GM13977 (cell line): Measurements from ENCODE around the gene LTV1.

Experiments used
- DNase-seq: peaks from one replicate; pipeline ENCODE4 v3.0.0; 2012; ENCODE audit warnings: low spot score
- CTCF ChIP-seq: IDR thresholded peaks from 2 replicates; pipeline ENCODE4 v1.5.1; 2012; ENCODE audit warnings: mild to moderate bottlenecking, control low read depth; ENCODE audit not compliant: insufficient read depth; ENCODE audit errors: extremely low read depth, missing control alignments
- in situ Hi-C: fragments of 300-500 bp; cut with MboI; formaldehyde crosslinking; loops from one replicate; pipeline ENCODE4 v1.12.0; 2022; ENCODE audit warnings: low sequenced_read_pairs, low pct_unique_long_range_greater_than_20kb, mixed read lengths, inconsistent platforms; ENCODE audit not compliant: unreplicated experiment

The LTV1 gene

GRCh38 chr6:143806282-143807102 lies 36.6 kb upstream of the LTV1 start:
- no peak for DNase-seq
- TF ChIP-seq CTCF: no peak
- in situ Hi-C loops: no loop called here

GRCh38 chr6:143807103-143807772 lies 35.9 kb upstream of the LTV1 start:
- no peak for DNase-seq
- no peak for TF ChIP-seq CTCF
- in situ Hi-C loops: no loop called here

GRCh38 chr6:143810745-143811144 lies 32.4 kb upstream of the LTV1 start:
- DNase-seq: no peak
- in situ Hi-C loops: no loop called here
- no peak for TF ChIP-seq CTCF

- in situ Hi-C loops: no loop called here
- no peak for TF ChIP-seq CTCF
- DNase-seq: no peak
Observed at GRCh38 chr6:143811501-143812157, 31.5 kb upstream of the LTV1 start.

GRCh38 chr6:143817621-143818020 lies 25.5 kb upstream of the LTV1 start:
- in situ Hi-C loops: no loop called here

More at GRCh38 chr6:143817621-143818020, 25.5 kb upstream of the LTV1 start:
- DNase-seq: no peak
- no peak for TF ChIP-seq CTCF
